Activated CD8-positive, alpha-beta memory T cell treated with anti-CD3 and anti-CD28 coated beads for 1 hour (primary cell): ENCODE results near the gene WDR73.
"Not testable (repeated sequence)": the region's sequence is repeated elsewhere in the genome, so short reads cannot be mapped to it uniquely, and the experiment has no call there.

Experiments
- DNase-seq, 2 donors: peaks; one replicate each; pipeline ENCODE4 v3.0.0-alpha.2; 2020; ENCODE audit warnings: low read depth in 1 of 2; ENCODE audit errors: extremely low read depth in 1 of 2

WDR73 gene

GRCh38 chr15:84658080-84658787, 4.2 kb upstream of the WDR73 start, which contains the start of gene NMB:
TSS of gene NMB (minus strand) at chr15:84658199. CDS start at chr15:84658152, 47 bp downstream.
- peak; percentile 59 to 74 for DNase-seq

GRCh38 chr15:84657748-84658079, 3.6 kb upstream of the WDR73 start:
- no peak for DNase-seq

GRCh38 chr15:84656972-84657371, 2.9 kb upstream of the WDR73 start:
- no peak for DNase-seq

- peak; percentile 44 to 56 for DNase-seq
Observed at GRCh38 chr15:84654689-84655453, 788 bp upstream of the WDR73 start.

- DNase-seq = no peak
Observed at GRCh38 chr15:84653584-84653909, 536 bp downstream of the WDR73 start.

- DNase-seq = no peak
Observed at GRCh38 chr15:84649706-84650105, 4.4 kb downstream of the WDR73 start.

- DNase-seq = no peak
Observed at GRCh38 chr15:84648539-84648938, 5.5 kb downstream of the WDR73 start.

GRCh38 chr15:84647726-84648125, 6.4 kb downstream of the WDR73 start:
- DNase-seq = no peak

- no peak for DNase-seq
Observed at GRCh38 chr15:84645997-84646396, 8.1 kb downstream of the WDR73 start.

- no peak for DNase-seq
Observed at GRCh38 chr15:84645496-84645895, 8.6 kb downstream of the WDR73 start.

GRCh38 chr15:84643838-84644237, 10.2 kb downstream of the WDR73 start:
- no peak for DNase-seq

GRCh38 chr15:84642640-84643039, 11.4 kb downstream of the WDR73 start:
- not testable (repeated sequence) for DNase-seq

- not testable (repeated sequence) for DNase-seq
Observed at GRCh38 chr15:84641871-84642270, 12.2 kb downstream of the WDR73 start.

GRCh38 chr15:84638103-84638502, 16.0 kb downstream of the WDR73 start:
- no peak for DNase-seq

- no peak for DNase-seq
Observed at GRCh38 chr15:84634228-84634837, 19.8 kb downstream of the WDR73 start.

- DNase-seq = peak; percentile 11 to 43
Observed at GRCh38 chr15:84633311-84634227, 20.5 kb downstream of the WDR73 start.

- no peak for DNase-seq
Observed at GRCh38 chr15:84631706-84632272, 22.3 kb downstream of the WDR73 start.

- no peak for DNase-seq
Observed at GRCh38 chr15:84629033-84629432, 25.1 kb downstream of the WDR73 start.

GRCh38 chr15:84625123-84625522, 29.0 kb downstream of the WDR73 start:
- no peak for DNase-seq

GRCh38 chr15:84624359-84624758, 29.7 kb downstream of the WDR73 start:
- DNase-seq = no peak
